CD8-positive, alpha-beta memory T cell (primary cell): ENCODE results near the gene DMRTB1. TPM values are rescaled to one million over a fixed set of nuclear protein-coding genes. Genes with fewer than 3 reads are reported as not detected.

Source experiments
- CTCF ChIA-PET: fragments of 350-600 bp; sonication (Branson Sonifier 250); formaldehyde crosslinking; loops from one replicate; lab custom pipeline; 2021; ENCODE audit warnings: antibody characterized with exemption; lab: Charles Lee
- POLR2A ChIA-PET: fragments of 350-600 bp; sonication (Branson Sonifier 250); formaldehyde crosslinking; loops from one replicate; lab custom pipeline; 2021; ENCODE audit warnings: antibody characterized with exemption; lab: Charles Lee
- DNase-seq, 5 donors: peaks; one replicate each; pipeline versions ENCODE4 v3.0.0 to v3.0.0-alpha.2; 2020 to 2022; ENCODE audit warnings: mixed read lengths in 1 of 5
- H3K27ac ChIP-seq: one replicate; pipeline ENCODE4 v1.7.0; 2013; ENCODE audit warnings: low read depth, mild to moderate bottlenecking, low read length, moderate library complexity
- H3K27me3 ChIP-seq: 2 replicates; pipeline ENCODE4 v1.7.0; 2013; ENCODE audit warnings: low read length, mild to moderate bottlenecking; ENCODE audit not compliant: insufficient read depth, poor library complexity, severe bottlenecking
- H3K36me3 ChIP-seq: 2 replicates; pipeline ENCODE4 v1.7.0; 2013; ENCODE audit warnings: mild to moderate bottlenecking, low read length, moderate library complexity; ENCODE audit not compliant: insufficient read depth
- H3K4me1 ChIP-seq: 2 replicates; pipeline ENCODE4 v1.7.0; 2013; ENCODE audit warnings: mild to moderate bottlenecking, low read length, moderate library complexity; ENCODE audit not compliant: insufficient read depth
- H3K4me3 ChIP-seq: 2 replicates; pipeline ENCODE4 v1.7.0; 2013; ENCODE audit warnings: mild to moderate bottlenecking, low read length
- H3K9me3 ChIP-seq: 2 replicates; pipeline ENCODE4 v1.7.0; 2013; ENCODE audit warnings: mild to moderate bottlenecking, low read length
- H3K27ac Mint-ChIP-seq, 8 donors: one replicate each; pipeline ENCODE4 v1.8.0; 2020 to 2021; ENCODE audit warnings: mixed read lengths in 8 of 8, mild to moderate bottlenecking in 6 of 8, inconsistent platforms in 3 of 8, moderate library complexity in 3 of 8
- H3K27me3 Mint-ChIP-seq, 2 donors: one replicate each; pipeline ENCODE4 v1.8.0; 2020 to 2021; ENCODE audit warnings: mixed read lengths in 2 of 2, mild to moderate bottlenecking in 1 of 2, moderate library complexity in 1 of 2
- H3K36me3 Mint-ChIP-seq, 3 donors: one replicate each; pipeline ENCODE4 v1.8.0; 2020 to 2021; ENCODE audit warnings: mixed read lengths in 3 of 3, inconsistent platforms in 1 of 3, mild to moderate bottlenecking in 1 of 3
- H3K4me1 Mint-ChIP-seq, 3 donors: one replicate each; pipeline ENCODE4 v1.8.0; 2020 to 2021; ENCODE audit warnings: mixed read lengths in 3 of 3, inconsistent platforms in 1 of 3, mild to moderate bottlenecking in 1 of 3
- H3K4me3 Mint-ChIP-seq, 7 donors: one replicate each; pipeline ENCODE4 v1.8.0; 2020 to 2021; ENCODE audit warnings: mixed read lengths in 7 of 7, mild to moderate bottlenecking in 6 of 7, moderate library complexity in 4 of 7, inconsistent platforms in 2 of 7
- H3K9me3 Mint-ChIP-seq, 5 donors: one replicate each; pipeline ENCODE4 v1.8.0; 2020 to 2022; ENCODE audit warnings: mixed read lengths in 5 of 5, mild to moderate bottlenecking in 3 of 5, moderate library complexity in 2 of 5, inconsistent platforms in 1 of 5
- polyA plus RNA-seq: library from polyadenylated mRNA; unstranded; fragments of 300-500 nt; fragmentation: Illumina TruSeq; gene quantifications from one replicate; pipeline ENCODE4 v1.2.3, GENCODE V29; 2021
- total RNA-seq, 2 experiments: library from RNA; stranded (reverse); gene quantifications; one replicate each; pipeline ENCODE4 v1.2.3, GENCODE V29; 2021

The DMRTB1 gene
- total and polyA plus RNA-seq, 3 experiments from 2014 or later, result not detected

DNA sequence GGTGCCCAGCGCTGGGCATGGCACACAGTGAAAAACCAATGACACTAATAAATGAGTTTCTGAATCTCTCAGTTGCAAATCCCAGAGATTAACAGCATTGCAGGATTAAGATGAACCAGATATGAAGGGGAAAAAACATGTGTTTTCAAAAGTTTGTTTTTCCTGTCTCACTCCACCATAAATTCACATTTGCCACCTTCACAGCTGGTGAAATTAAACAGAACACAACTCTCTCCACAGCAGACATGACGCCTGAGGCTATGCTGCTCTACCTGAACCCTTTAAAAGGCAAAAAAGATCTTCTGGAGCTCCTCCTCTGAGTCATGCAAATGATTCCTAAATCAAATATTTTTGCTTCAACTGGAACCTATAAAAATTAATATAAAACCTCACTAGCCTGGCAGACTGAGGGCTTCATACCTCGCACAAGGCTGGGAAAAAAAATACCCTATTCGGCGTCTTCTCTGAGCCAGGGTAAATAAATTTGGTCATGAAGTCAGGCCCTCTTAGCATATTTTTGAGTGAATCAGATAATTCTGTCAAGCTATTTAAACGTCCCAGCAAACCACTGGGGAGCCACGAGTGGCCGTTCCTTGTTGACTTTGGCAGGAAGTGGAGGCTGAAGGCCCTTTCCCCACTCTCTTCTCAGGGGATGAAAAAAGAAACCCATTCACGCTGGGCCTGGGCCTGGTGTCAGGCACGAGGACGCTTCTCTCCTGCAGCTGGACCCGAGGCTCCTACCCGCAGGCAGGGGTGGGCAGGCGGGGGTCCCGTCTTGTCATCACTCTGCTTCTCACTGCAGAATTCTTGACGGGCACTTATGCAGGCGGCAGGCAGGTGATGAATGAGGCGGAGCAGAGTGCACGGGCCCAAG, 53.0 kb downstream of the DMRTB1 start:
- Mint-ChIP-seq H3K27ac (peak overlapping the region in 1 of 8 donors; percentile 88), H3K4me3 (no peak overlapping the region), H3K27me3 (no peaks in the 10 kb centered on the region), H3K4me1 (no peaks in the 10 kb centered on the region), H3K36me3 (no peaks in the 10 kb centered on the region), H3K9me3 (no peaks in the 10 kb centered on the region)
- no peak overlapping the region for H3K4me3 ChIP-seq
- H3K4me1 ChIP-seq, result no peaks in the 10 kb centered on the region
- no peaks in the 10 kb centered on the region for H3K27me3 ChIP-seq
- CTCF ChIA-PET, result no interaction called here
- no peak overlapping the region for H3K27ac ChIP-seq
- H3K9me3 ChIP-seq, result no peaks in the 10 kb centered on the region
- DNase-seq, result no peak
- no peaks in the 10 kb centered on the region for H3K36me3 ChIP-seq
- POLR2A ChIA-PET, result no interaction called here

DNA sequence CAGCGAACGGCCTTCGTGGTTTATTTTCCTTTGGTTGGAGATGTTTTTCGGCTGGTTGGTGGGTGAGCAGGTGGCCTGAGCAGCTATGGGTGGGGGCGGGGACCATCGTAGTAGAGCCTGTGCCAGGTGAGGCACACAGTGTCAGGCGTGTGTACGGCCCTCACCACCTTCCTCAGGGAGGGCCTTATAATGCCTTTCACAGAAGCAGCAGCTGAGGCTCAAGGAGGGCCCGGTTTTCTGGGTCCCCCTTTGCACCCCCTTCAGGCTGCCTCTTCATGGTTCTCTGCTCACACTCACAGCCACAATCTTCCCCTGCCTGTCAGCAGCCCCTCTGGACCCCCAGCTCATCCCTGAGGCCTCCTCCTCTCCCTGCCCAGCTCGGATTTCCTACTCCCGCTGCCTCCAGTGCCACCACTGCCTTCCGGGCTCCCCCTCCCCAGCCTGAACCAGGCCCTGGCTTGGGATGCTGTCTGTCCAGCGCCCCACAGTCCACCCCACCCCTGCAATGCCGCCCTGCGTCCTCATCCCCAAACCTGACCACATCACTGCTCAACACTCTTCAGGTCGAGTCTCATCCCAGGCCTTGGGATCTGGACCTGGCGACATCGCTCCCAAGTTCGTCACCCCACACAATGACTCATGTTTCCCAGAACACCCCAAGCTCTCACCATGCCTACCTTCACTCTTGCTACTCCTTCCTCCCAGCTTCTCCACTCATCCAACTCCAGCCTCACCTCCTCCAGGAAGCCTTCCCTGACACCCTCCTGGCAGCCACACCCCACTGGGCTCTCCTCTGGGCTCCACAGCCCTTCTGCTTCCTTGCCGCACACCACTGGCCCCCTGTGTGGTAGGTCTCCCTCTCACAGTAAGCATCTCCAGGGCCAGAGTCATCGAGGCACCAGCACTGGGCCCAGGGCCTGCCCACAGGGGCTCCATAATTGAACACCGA, 53.9 kb downstream of the DMRTB1 start:
- Mint-ChIP-seq H3K4me1 (no peaks in the 10 kb centered on the region), H3K27ac (peak overlapping the region in 1 of 8 donors; percentile 88), H3K36me3 (no peaks in the 10 kb centered on the region), H3K27me3 (no peaks in the 10 kb centered on the region), H3K4me3 (no peak overlapping the region), H3K9me3 (no peaks in the 10 kb centered on the region)
- Histone ChIP-seq H3K4me3 (no peak overlapping the region), H3K27me3 (no peaks in the 10 kb centered on the region), H3K27ac (no peak overlapping the region), H3K9me3 (no peaks in the 10 kb centered on the region), H3K36me3 (no peaks in the 10 kb centered on the region), H3K4me1 (no peaks in the 10 kb centered on the region)
- POLR2A ChIA-PET, result interaction anchor here (0.6 kb wide), 1 partner anchor 138 kb away, joined by 3 read pairs; no protein-coding TSS in a partner anchor
- no peak for DNase-seq
- CTCF ChIA-PET, result no interaction called here

- Mint-ChIP-seq H3K27ac (no peak overlapping the region), H3K27me3 (no peaks in the 10 kb centered on the region), H3K36me3 (no peaks in the 10 kb centered on the region), H3K9me3 (no peaks in the 10 kb centered on the region), H3K4me1 (no peaks in the 10 kb centered on the region), H3K4me3 (no peak overlapping the region)
- DNase-seq, result no peak
- Histone ChIP-seq H3K36me3 (no peaks in the 10 kb centered on the region), H3K27me3 (no peaks in the 10 kb centered on the region), H3K4me3 (no peak overlapping the region), H3K27ac (no peak overlapping the region), H3K4me1 (no peaks in the 10 kb centered on the region), H3K9me3 (no peaks in the 10 kb centered on the region)
- CTCF ChIA-PET, result no interaction called here
- POLR2A ChIA-PET, result no interaction called here
Observed at GRCh38 chr1:53513846-53514245, 54.6 kb downstream of the DMRTB1 start.

DNA sequence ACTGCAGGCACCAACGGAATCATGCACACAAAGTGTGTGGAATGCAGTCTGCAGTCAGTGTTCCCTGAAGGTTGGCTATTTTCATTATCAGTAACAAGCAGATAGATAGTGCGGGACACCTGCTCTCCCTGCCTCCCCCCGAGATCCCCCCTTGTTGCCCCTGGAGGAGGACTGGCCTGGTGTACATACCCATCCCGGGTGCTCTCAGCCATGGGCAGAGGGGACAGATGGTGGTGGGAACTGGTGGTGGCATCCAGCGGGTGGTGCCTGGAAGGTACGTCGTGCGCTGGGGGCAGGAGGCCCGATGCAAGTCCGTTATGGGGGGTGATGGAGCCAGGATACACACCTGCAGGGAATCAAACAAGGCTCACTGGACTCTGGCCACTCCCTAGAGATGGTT, 55.2 kb downstream of the DMRTB1 start:
- H3K9me3 ChIP-seq, result no peaks in the 10 kb centered on the region
- H3K36me3 Mint-ChIP-seq, result no peaks in the 10 kb centered on the region
- H3K4me3 ChIP-seq, result no peak overlapping the region
- H3K4me3 Mint-ChIP-seq, result no peak overlapping the region
- no peaks in the 10 kb centered on the region for H3K27me3 Mint-ChIP-seq
- H3K4me1 Mint-ChIP-seq, result no peaks in the 10 kb centered on the region
- no peaks in the 10 kb centered on the region for H3K36me3 ChIP-seq
- no peaks in the 10 kb centered on the region for H3K4me1 ChIP-seq
- no peak for DNase-seq
- ChIA-PET CTCF (no interaction called here), POLR2A (no interaction called here)
- H3K27ac Mint-ChIP-seq, result no peak overlapping the region
- H3K27me3 ChIP-seq, result no peaks in the 10 kb centered on the region
- H3K9me3 Mint-ChIP-seq, result no peaks in the 10 kb centered on the region
- no peak overlapping the region for H3K27ac ChIP-seq

DNA sequence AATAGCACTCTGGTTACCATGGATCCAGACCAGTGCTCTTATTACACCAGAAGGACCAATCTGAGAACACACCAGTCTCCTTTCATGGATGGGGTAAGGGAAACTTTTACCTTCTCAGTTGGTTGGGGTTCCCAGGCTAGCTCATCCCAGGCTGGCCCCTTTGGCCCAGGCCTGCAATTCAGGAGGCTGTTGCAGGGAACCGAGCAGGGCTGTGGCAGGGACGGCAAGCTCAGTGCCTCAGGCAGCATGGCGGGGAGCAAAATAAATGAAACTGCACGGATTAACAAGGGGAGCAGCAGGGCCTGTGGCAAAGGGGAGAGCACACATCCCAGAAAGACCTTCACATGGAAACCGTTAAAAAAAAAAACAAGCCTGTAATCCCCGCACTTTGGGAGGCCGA, 57.0 kb downstream of the DMRTB1 start:
- no peaks in the 10 kb centered on the region for H3K4me1 ChIP-seq
- no peak overlapping the region for H3K27ac ChIP-seq
- Mint-ChIP-seq H3K36me3 (no peaks in the 10 kb centered on the region), H3K27me3 (no peaks in the 10 kb centered on the region), H3K4me3 (no peak overlapping the region), H3K27ac (no peak overlapping the region), H3K9me3 (no peaks in the 10 kb centered on the region), H3K4me1 (no peaks in the 10 kb centered on the region)
- no peak for DNase-seq
- no peaks in the 10 kb centered on the region for H3K27me3 ChIP-seq
- H3K36me3 ChIP-seq, result no peaks in the 10 kb centered on the region
- ChIA-PET CTCF (no interaction called here), POLR2A (no interaction called here)
- no peaks in the 10 kb centered on the region for H3K9me3 ChIP-seq
- no peak overlapping the region for H3K4me3 ChIP-seq

Other genes starting within 250 kb of the DMRTB1 start
- 10 to 100 TPM; 58.0 to 58.4 TPM for gene CZIB, start 238.8 kb upstream of the DMRTB1 start, total RNA-seq
- 60.4 TPM for gene CZIB, start 238.8 kb upstream of the DMRTB1 start, polyA plus RNA-seq
- 100 to 1,000 TPM; 127 to 129 TPM for gene MAGOH, start 220.9 kb upstream of the DMRTB1 start, total RNA-seq
- gene MAGOH, start 220.9 kb upstream of the DMRTB1 start, polyA plus RNA-seq, result 121 TPM
- gene LRP8, start 131.3 kb upstream of the DMRTB1 start, total RNA-seq, result 10 to 100 TPM; 48.7 to 49.7 TPM
- 2.7 TPM for gene LRP8, start 131.3 kb upstream of the DMRTB1 start, polyA plus RNA-seq